ENCODE results near the gene KRTAP13-2.

- TF ChIP-seq POLR2A (IDR thresholded peaks at IDR 0.05) (no peak), CTCF (IDR thresholded peaks at IDR 0.05) (no peak)
Observed at GRCh38 chr21:30329203-30329875, 42.7 kb downstream of the KRTAP13-2 start.

Data from body of pancreas (tissue), 4 donors.